CD4-positive, CD25-positive, alpha-beta regulatory T cell (primary cell): ENCODE measurements around the gene BEST2. TPM values are rescaled to one million over a fixed set of nuclear protein-coding genes. Genes with fewer than 3 reads are reported as not detected.

Experiments
- ATAC-seq, 2 donors: fragments of 150-1000 bp; cut with Tn5 transposase; one replicate each; pipeline ENCODE4 v1.10.0; 2021; ENCODE audit warnings: low read depth in 2 of 2, moderate number of reproducible peaks in 2 of 2, moderate library complexity in 1 of 2
- DNase-seq, 3 donors: peaks; one replicate each; pipeline versions ENCODE4 v3.0.0 to v3.0.0-alpha.2; 2012 to 2022; ENCODE audit warnings: mixed read lengths in 1 of 3
- H3K27ac ChIP-seq: one replicate; pipeline ENCODE4 v1.7.0; 2013; ENCODE audit warnings: mild to moderate bottlenecking, low read length; ENCODE audit not compliant: insufficient read depth, poor library complexity, severe bottlenecking
- H3K27me3 ChIP-seq: one replicate; pipeline ENCODE4 v1.7.0; 2013; ENCODE audit warnings: low read length; ENCODE audit not compliant: control insufficient read depth, insufficient read depth
- H3K36me3 ChIP-seq: one replicate; pipeline ENCODE4 v1.7.0; 2013; ENCODE audit warnings: mild to moderate bottlenecking, low read length, moderate library complexity; ENCODE audit not compliant: control insufficient read depth, insufficient read depth
- H3K4me1 ChIP-seq: 2 replicates; pipeline ENCODE4 v1.7.0; 2013; ENCODE audit warnings: mild to moderate bottlenecking, low read length; ENCODE audit not compliant: insufficient read depth, control insufficient read depth, poor library complexity, severe bottlenecking
- H3K4me3 ChIP-seq: one replicate; pipeline ENCODE4 v1.7.0; 2013; ENCODE audit warnings: low read depth, mild to moderate bottlenecking, low read length, moderate library complexity
- H3K9me3 ChIP-seq, 2 experiments: 1 replicate in 1 of 2; 2 replicates in 1 of 2; pipeline ENCODE4 v1.7.0; 2013; ENCODE audit warnings: low read length in 2 of 2, mild to moderate bottlenecking in 1 of 2, moderate library complexity in 1 of 2; ENCODE audit not compliant: control insufficient read depth in 2 of 2
- H3K27ac Mint-ChIP-seq, 3 donors: one replicate each; pipeline ENCODE4 v1.8.0; 2020 to 2022; ENCODE audit warnings: mild to moderate bottlenecking in 3 of 3, mixed read lengths in 3 of 3, moderate library complexity in 2 of 3
- H3K27me3 Mint-ChIP-seq: one replicate; pipeline ENCODE4 v1.8.0; 2022; ENCODE audit warnings: mild to moderate bottlenecking, mixed read lengths
- H3K36me3 Mint-ChIP-seq: one replicate; pipeline ENCODE4 v1.8.0; 2020; ENCODE audit warnings: mixed read lengths
- H3K4me1 Mint-ChIP-seq, 4 donors: one replicate each; pipeline ENCODE4 v1.8.0; 2020 to 2022; ENCODE audit warnings: mixed read lengths in 4 of 4, mild to moderate bottlenecking in 1 of 4
- H3K4me3 Mint-ChIP-seq, 4 donors: one replicate each; pipeline ENCODE4 v1.8.0; 2020 to 2022; ENCODE audit warnings: mild to moderate bottlenecking in 4 of 4, mixed read lengths in 4 of 4, moderate library complexity in 3 of 4
- H3K9me3 Mint-ChIP-seq, 7 donors: one replicate each; pipeline ENCODE4 v1.8.0; 2020 to 2022; ENCODE audit warnings: mixed read lengths in 7 of 7, mild to moderate bottlenecking in 3 of 7, moderate library complexity in 2 of 7
- polyA plus RNA-seq, 4 donors: library from polyadenylated mRNA; unstranded; fragments of 300-500 nt; fragmentation: Illumina TruSeq; gene quantifications; one replicate each; pipeline ENCODE4 v1.2.3, GENCODE V29; 2021
- total RNA-seq: library from RNA; stranded (reverse); gene quantifications from one replicate; pipeline ENCODE4 v1.2.3, GENCODE V29; 2022

Gene BEST2
- total and polyA plus RNA-seq, 5 donors from 2014 or later, result not detected

GRCh38 chr19:12801466-12802266 is 50.1 kb downstream of the BEST2 start, which contains the start of the genes PRDX2 and THSD8:
Gene PRDX2, minus strand, starts transcription at chr19:12801800. Its CDS starts 539 bp downstream, at chr19:12801261.
Gene THSD8, plus strand, starts transcription at chr19:12802069. Its CDS starts 3 bp downstream, at chr19:12802072.
- Histone ChIP-seq H3K4me1 (peaks cover 31% of the 10 kb centered on the region), H3K36me3 (no peaks in the 10 kb centered on the region), H3K9me3 (no peaks in the 10 kb centered on the region), H3K27ac (peak within 1 kb of the TSS; percentile 49), H3K4me3 (peak within 1 kb of the TSS; percentile 73), H3K27me3 (no peaks in the 10 kb centered on the region)
- ATAC-seq, result peak; percentile 76
- peaks cover 3% of the 10 kb centered on the region for H3K36me3 Mint-ChIP-seq
- peaks cover 4% of the 10 kb centered on the region for H3K27me3 Mint-ChIP-seq
- peaks cover 10 to 37% (median 17%) of the 10 kb centered on the region in 4 donors for H3K4me1 Mint-ChIP-seq
- no peaks in the 10 kb centered on the region for H3K9me3 Mint-ChIP-seq
- H3K4me3 Mint-ChIP-seq, result peak within 1 kb of the TSS; percentile 88 to 94 (median 92)
- DNase-seq, result peak; percentile 61 to 92 (median 78)
- peak within 1 kb of the TSS; percentile 48 to 81 (median 78) for H3K27ac Mint-ChIP-seq

- H3K36me3 Mint-ChIP-seq, result peaks cover 3% of the 10 kb centered on the region
- Histone ChIP-seq H3K27me3 (no peaks in the 10 kb centered on the region), H3K4me3 (peak overlapping the region; percentile 37), H3K4me1 (peaks cover 38% of the 10 kb centered on the region), H3K9me3 (no peaks in the 10 kb centered on the region), H3K27ac (no peak overlapping the region), H3K36me3 (no peaks in the 10 kb centered on the region)
- peaks cover 10 to 39% (median 17%) of the 10 kb centered on the region in 4 donors for H3K4me1 Mint-ChIP-seq
- no peaks in the 10 kb centered on the region for H3K9me3 Mint-ChIP-seq
- ATAC-seq (no peak), DNase-seq (no peak)
- peak overlapping the region in 2 of 3 donors; percentile 41 to 81 for H3K27ac Mint-ChIP-seq
- H3K4me3 Mint-ChIP-seq, result peak overlapping the region; percentile 88 to 94 (median 92)
- peaks cover 4% of the 10 kb centered on the region for H3K27me3 Mint-ChIP-seq
These were observed 50.9 kb downstream of the BEST2 start for GRCh38 chr19:12802267-12803106.

- H3K4me1 Mint-ChIP-seq, result peaks cover 10 to 45% (median 17%) of the 10 kb centered on the region in 4 donors
- H3K9me3 Mint-ChIP-seq, result no peaks in the 10 kb centered on the region
- H3K27ac Mint-ChIP-seq, result peak overlapping the region in 1 of 3 donors; percentile 7
- ATAC-seq (no peak), DNase-seq (no peak)
- H3K27me3 ChIP-seq, result no peaks in the 10 kb centered on the region
- H3K27ac ChIP-seq, result no peak overlapping the region
- peaks cover 8% of the 10 kb centered on the region for H3K36me3 Mint-ChIP-seq
- H3K36me3 ChIP-seq, result no peaks in the 10 kb centered on the region
- H3K4me1 ChIP-seq, result peaks cover 38% of the 10 kb centered on the region
- H3K4me3 Mint-ChIP-seq, result peak overlapping the region in 3 of 4 donors; percentile 15 to 65 (median 41)
- no peaks in the 10 kb centered on the region for H3K9me3 ChIP-seq
- H3K27me3 Mint-ChIP-seq, result peaks cover 4% of the 10 kb centered on the region
- no peak overlapping the region for H3K4me3 ChIP-seq
These were observed 52.5 kb downstream of the BEST2 start for GRCh38 chr19:12804051-12804450.

GRCh38 chr19:12806242-12807081 is 54.9 kb downstream of the BEST2 start, which contains the start of gene RNASEH2A:
Gene RNASEH2A, plus strand, starts transcription at chr19:12806584. Its CDS starts 90 bp downstream, at chr19:12806674.
- peak; percentile 86 to 89 for ATAC-seq
- H3K9me3 Mint-ChIP-seq, result no peaks in the 10 kb centered on the region
- DNase-seq, result peak; percentile 75 to 94 (median 84)

More at GRCh38 chr19:12806242-12807081, 54.9 kb downstream of the BEST2 start, which contains the start of gene RNASEH2A:
- H3K36me3 Mint-ChIP-seq, result peaks cover 5% of the 10 kb centered on the region
- H3K4me1 ChIP-seq, result peaks cover 24% of the 10 kb centered on the region
- H3K27me3 ChIP-seq, result no peaks in the 10 kb centered on the region
- H3K36me3 ChIP-seq, result peaks cover 2% of the 10 kb centered on the region
- peak within 1 kb of the TSS; percentile 89 to 99 (median 92) for H3K4me3 Mint-ChIP-seq
- no peaks in the 10 kb centered on the region for H3K9me3 ChIP-seq
- peaks cover 4% of the 10 kb centered on the region for H3K27me3 Mint-ChIP-seq
- peaks cover 5 to 27% (median 12%) of the 10 kb centered on the region in 4 donors for H3K4me1 Mint-ChIP-seq
- H3K27ac ChIP-seq, result peak within 1 kb of the TSS; percentile 68
- H3K27ac Mint-ChIP-seq, result peak within 1 kb of the TSS in 2 of 3 donors; percentile 91 to 97
- peak within 1 kb of the TSS; percentile 74 for H3K4me3 ChIP-seq

Other genes with a start within 250 kb of the BEST2 start
- 16.1 TPM for gene ZNF564, start 200.3 kb upstream of the BEST2 start, total RNA-seq
- gene ZNF564, start 200.3 kb upstream of the BEST2 start, polyA plus RNA-seq, result 10 to 100 TPM; 16.3 to 20.2 (median 17.6) TPM
- gene ZNF490, start 141.0 kb upstream of the BEST2 start, total RNA-seq, result 11.3 TPM
- 1 to 10 TPM; 4.7 to 8.4 (median 5.7) TPM for gene ZNF490, start 141.0 kb upstream of the BEST2 start, polyA plus RNA-seq
- gene ZNF791, start 140.9 kb upstream of the BEST2 start, total RNA-seq, result 65.1 TPM
- gene ZNF791, start 140.9 kb upstream of the BEST2 start, polyA plus RNA-seq, result 10 to 100 TPM in 3 of 4 donors, 1 to 10 TPM in 1; 9.6 to 14.0 (median 12.2) TPM
- 147 TPM for gene MAN2B1, start 85.0 kb upstream of the BEST2 start, total RNA-seq
- gene MAN2B1, start 85.0 kb upstream of the BEST2 start, polyA plus RNA-seq, result 10 to 100 TPM; 46.3 to 58.6 (median 49.3) TPM
- 13.0 TPM for gene WDR83, start 85.0 kb upstream of the BEST2 start, total RNA-seq
- gene WDR83, start 85.0 kb upstream of the BEST2 start, polyA plus RNA-seq, result 10 to 100 TPM; 10.6 to 18.5 (median 12.9) TPM
- gene DHPS, start 69.9 kb upstream of the BEST2 start, total RNA-seq, result 122 TPM
- gene DHPS, start 69.9 kb upstream of the BEST2 start, polyA plus RNA-seq, result 100 to 1,000 TPM in 1 of 4 donors, 10 to 100 TPM in 3; 78.5 to 105 (median 96.8) TPM
- not detected for gene GNG14, start 63.8 kb upstream of the BEST2 start, total RNA-seq
- not detected for gene GNG14, start 63.8 kb upstream of the BEST2 start, polyA plus RNA-seq
- gene FBXW9, start 55.2 kb upstream of the BEST2 start, total RNA-seq, result 1.7 TPM
- gene FBXW9, start 55.2 kb upstream of the BEST2 start, polyA plus RNA-seq, result 1 to 10 TPM; 5.0 to 8.1 (median 6.6) TPM
- gene TNPO2, start 27.9 kb upstream of the BEST2 start, total RNA-seq, result 42.9 TPM
- 1 to 10 TPM; 1.7 to 3.1 (median 2.0) TPM for gene TNPO2, start 27.9 kb upstream of the BEST2 start, polyA plus RNA-seq
- 197 TPM for gene TRIR, start 17.1 kb upstream of the BEST2 start, total RNA-seq
- gene TRIR, start 17.1 kb upstream of the BEST2 start, polyA plus RNA-seq, result 100 to 1,000 TPM; 238 to 323 (median 261) TPM
- 37.9 TPM for gene GET3, start 14.3 kb upstream of the BEST2 start, total RNA-seq
- 10 to 100 TPM; 68.0 to 91.2 (median 81.9) TPM for gene GET3, start 14.3 kb upstream of the BEST2 start, polyA plus RNA-seq
- gene HOOK2, start 23.8 kb downstream of the BEST2 start, total RNA-seq, result 16.9 TPM
- gene HOOK2, start 23.8 kb downstream of the BEST2 start, polyA plus RNA-seq, result 1 to 10 TPM in 3 of 4 donors, under 1 TPM in 1; 0.24 to 1.9 (median 1.6) TPM
- 2,802 TPM for gene JUNB, start 39.7 kb downstream of the BEST2 start, total RNA-seq
- 100 to 1,000 TPM; 582 to 986 (median 765) TPM for gene JUNB, start 39.7 kb downstream of the BEST2 start, polyA plus RNA-seq
- 74.0 TPM for gene PRDX2, start 50.0 kb downstream of the BEST2 start, total RNA-seq
- gene PRDX2, start 50.0 kb downstream of the BEST2 start, polyA plus RNA-seq, result 100 to 1,000 TPM; 326 to 380 (median 341) TPM
- gene THSD8, start 50.3 kb downstream of the BEST2 start, total RNA-seq, result 2.8 TPM
- gene THSD8, start 50.3 kb downstream of the BEST2 start, polyA plus RNA-seq, result 10 to 100 TPM in 1 of 4 donors, 1 to 10 TPM in 1, under 1 TPM in 1, not detected in 1; 0.66 to 13.9 (median 4.8) TPM
- 4.7 TPM for gene RNASEH2A, start 54.8 kb downstream of the BEST2 start, total RNA-seq
- 10 to 100 TPM; 18.7 to 27.5 (median 23.4) TPM for gene RNASEH2A, start 54.8 kb downstream of the BEST2 start, polyA plus RNA-seq
- not detected for gene RTBDN, start 82.8 kb downstream of the BEST2 start, total RNA-seq
- gene RTBDN, start 82.8 kb downstream of the BEST2 start, polyA plus RNA-seq, result not detected
- gene MAST1, start 86.7 kb downstream of the BEST2 start, total RNA-seq, result 0.94 TPM
- 1 to 10 TPM in 1 of 4 donors, under 1 TPM in 2, not detected in 1; 0.05 to 1.8 (median 0.52) TPM for gene MAST1, start 86.7 kb downstream of the BEST2 start, polyA plus RNA-seq
- 20.2 TPM for gene DNASE2, start 129.7 kb downstream of the BEST2 start, total RNA-seq
- gene DNASE2, start 129.7 kb downstream of the BEST2 start, polyA plus RNA-seq, result 10 to 100 TPM; 54.4 to 72.1 (median 63.6) TPM
- not detected for gene KLF1, start 135.4 kb downstream of the BEST2 start, total RNA-seq
- under 1 TPM in 1 of 4 donors, not detected in 3; 0.23 TPM for gene KLF1, start 135.4 kb downstream of the BEST2 start, polyA plus RNA-seq
- gene GCDH, start 139.4 kb downstream of the BEST2 start, total RNA-seq, result 40.0 TPM
- gene GCDH, start 139.4 kb downstream of the BEST2 start, polyA plus RNA-seq, result 10 to 100 TPM; 15.1 to 17.6 (median 16.1) TPM
- 0.54 TPM for gene SYCE2, start 167.5 kb downstream of the BEST2 start, total RNA-seq
- gene SYCE2, start 167.5 kb downstream of the BEST2 start, polyA plus RNA-seq, result under 1 TPM in 1 of 4 donors, not detected in 3; 0.14 TPM
- 28.9 TPM for gene FARSA, start 181.9 kb downstream of the BEST2 start, total RNA-seq
- gene FARSA, start 181.9 kb downstream of the BEST2 start, polyA plus RNA-seq, result 10 to 100 TPM; 52.2 to 74.0 (median 62.6) TPM
- gene CALR, start 186.8 kb downstream of the BEST2 start, total RNA-seq, result 484 TPM
- gene CALR, start 186.8 kb downstream of the BEST2 start, polyA plus RNA-seq, result 100 to 1,000 TPM; 113 to 172 (median 149) TPM
- gene RAD23A, start 194.1 kb downstream of the BEST2 start, total RNA-seq, result 80.9 TPM
- 10 to 100 TPM; 73.8 to 85.0 (median 78.1) TPM for gene RAD23A, start 194.1 kb downstream of the BEST2 start, polyA plus RNA-seq
- 7.4 TPM for gene GADD45GIP1, start 205.4 kb downstream of the BEST2 start, total RNA-seq
- gene GADD45GIP1, start 205.4 kb downstream of the BEST2 start, polyA plus RNA-seq, result 10 to 100 TPM; 57.2 to 71.9 (median 66.6) TPM
- gene DAND5, start 217.8 kb downstream of the BEST2 start, total RNA-seq, result not detected
- not detected for gene DAND5, start 217.8 kb downstream of the BEST2 start, polyA plus RNA-seq
- 1.2 TPM for gene NFIX, start 243.7 kb downstream of the BEST2 start, total RNA-seq
- gene NFIX, start 243.7 kb downstream of the BEST2 start, polyA plus RNA-seq, result under 1 TPM in 1 of 4 donors, not detected in 3; 0.15 TPM